8988T (cell line): ENCODE measurements around the gene PLEKHJ1.

Experiments
- DNase-seq: peaks from one replicate; pipeline ENCODE4 v3.0.0; 2011

Gene PLEKHJ1

GRCh38 chr19:2249010-2249866 is 13.1 kb upstream of the PLEKHJ1 start, which contains the start of gene AMH:
Gene AMH, plus strand, starts transcription at chr19:2249323. Its CDS starts 10 bp downstream, at chr19:2249333.
- DNase-seq: no peak

GRCh38 chr19:2248136-2249009 is 12.2 kb upstream of the PLEKHJ1 start:
- DNase-seq: no peak

- DNase-seq: no peak
Observed at GRCh38 chr19:2247433-2248101, 11.4 kb upstream of the PLEKHJ1 start.

- DNase-seq: no peak
Observed at GRCh38 chr19:2246801-2247361, 10.8 kb upstream of the PLEKHJ1 start.

GRCh38 chr19:2246014-2246620 is 10.0 kb upstream of the PLEKHJ1 start:
- DNase-seq: no peak

- no peak for DNase-seq
Observed at GRCh38 chr19:2245273-2245672, 9.1 kb upstream of the PLEKHJ1 start.

- DNase-seq: no peak
Observed at GRCh38 chr19:2244486-2244885, 8.4 kb upstream of the PLEKHJ1 start.

- DNase-seq: no peak
Observed at GRCh38 chr19:2244125-2244411, 7.9 kb upstream of the PLEKHJ1 start.

- DNase-seq: no peak
Observed at GRCh38 chr19:2243274-2244124, 7.4 kb upstream of the PLEKHJ1 start.

- no peak for DNase-seq
Observed at GRCh38 chr19:2242816-2243215, 6.7 kb upstream of the PLEKHJ1 start.

GRCh38 chr19:2242092-2242537 is 6.0 kb upstream of the PLEKHJ1 start:
- no peak for DNase-seq

- DNase-seq: no peak
Observed at GRCh38 chr19:2240881-2241760, 5.0 kb upstream of the PLEKHJ1 start.

GRCh38 chr19:2239771-2240770 is 3.9 kb upstream of the PLEKHJ1 start:
- DNase-seq: no peak

- DNase-seq: no peak
Observed at GRCh38 chr19:2239173-2239572, 3.0 kb upstream of the PLEKHJ1 start.

GRCh38 chr19:2237869-2238153 is 1.7 kb upstream of the PLEKHJ1 start:
- no peak for DNase-seq

GRCh38 chr19:2237051-2237868 is 1.1 kb upstream of the PLEKHJ1 start:
- no peak for DNase-seq

- DNase-seq: no peak
Observed at GRCh38 chr19:2236064-2236313, 140 bp downstream of the PLEKHJ1 start.

- DNase-seq: no peak
Observed at GRCh38 chr19:2235381-2236063, 607 bp downstream of the PLEKHJ1 start.
